ENCODE data around the gene CHMP5. TPM values are rescaled to one million over a fixed set of nuclear protein-coding genes. Genes with fewer than 3 reads are reported as not detected.

The CHMP5 gene
- total RNA-seq, 1 donor from 2014 or later, result 43.3 TPM

DNA sequence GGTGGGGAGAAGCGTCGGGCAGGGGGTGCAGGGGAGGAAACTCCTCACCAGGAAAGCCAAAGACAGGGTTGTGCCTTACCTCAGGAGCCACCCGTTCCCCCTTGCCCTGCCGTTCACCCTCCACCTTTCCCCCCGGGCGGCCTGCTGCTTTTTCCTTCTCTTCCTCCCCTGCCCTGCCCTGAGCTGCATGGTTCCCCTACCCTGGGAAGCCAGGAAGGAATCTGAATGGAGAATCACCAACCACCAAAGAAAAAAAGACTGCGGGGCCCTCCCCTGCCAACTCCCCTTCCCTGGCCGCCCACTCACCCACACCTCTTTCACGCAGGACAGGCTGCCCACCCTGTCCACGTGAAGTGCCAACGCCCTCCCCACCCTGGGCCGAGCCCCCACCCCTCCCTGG lies 24.6 kb downstream of the CHMP5 start:
- Mint-ChIP-seq H3K27ac (peak overlapping the region; percentile 99), H3K36me3 (ENCODE audit: insufficient read depth) (peaks cover 2% of the 10 kb centered on the region), H3K9me3 (ENCODE audit: low read depth) (no peaks in the 10 kb centered on the region), H3K27me3 (no peaks in the 10 kb centered on the region), H3K4me1 (ENCODE audit: low read depth) (peaks cover 14% of the 10 kb centered on the region), H3K4me3 (ENCODE audit: low read depth) (peak overlapping the region; percentile 99)
- no peak for DNase-seq (ENCODE audit: low spot score, unreplicated experiment)
- TF ChIP-seq, protein P1, sequence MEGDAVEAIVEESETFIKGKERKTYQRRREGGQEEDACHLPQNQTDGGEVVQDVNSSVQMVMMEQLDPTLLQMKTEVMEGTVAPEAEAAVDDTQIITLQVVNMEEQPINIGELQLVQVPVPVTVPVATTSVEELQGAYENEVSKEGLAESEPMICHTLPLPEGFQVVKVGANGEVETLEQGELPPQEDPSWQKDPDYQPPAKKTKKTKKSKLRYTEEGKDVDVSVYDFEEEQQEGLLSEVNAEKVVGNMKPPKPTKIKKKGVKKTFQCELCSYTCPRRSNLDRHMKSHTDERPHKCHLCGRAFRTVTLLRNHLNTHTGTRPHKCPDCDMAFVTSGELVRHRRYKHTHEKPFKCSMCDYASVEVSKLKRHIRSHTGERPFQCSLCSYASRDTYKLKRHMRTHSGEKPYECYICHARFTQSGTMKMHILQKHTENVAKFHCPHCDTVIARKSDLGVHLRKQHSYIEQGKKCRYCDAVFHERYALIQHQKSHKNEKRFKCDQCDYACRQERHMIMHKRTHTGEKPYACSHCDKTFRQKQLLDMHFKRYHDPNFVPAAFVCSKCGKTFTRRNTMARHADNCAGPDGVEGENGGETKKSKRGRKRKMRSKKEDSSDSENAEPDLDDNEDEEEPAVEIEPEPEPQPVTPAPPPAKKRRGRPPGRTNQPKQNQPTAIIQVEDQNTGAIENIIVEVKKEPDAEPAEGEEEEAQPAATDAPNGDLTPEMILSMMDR (IDR thresholded peaks at IDR 0.05; ENCODE audit: unreplicated experiment), result no peak

DNA sequence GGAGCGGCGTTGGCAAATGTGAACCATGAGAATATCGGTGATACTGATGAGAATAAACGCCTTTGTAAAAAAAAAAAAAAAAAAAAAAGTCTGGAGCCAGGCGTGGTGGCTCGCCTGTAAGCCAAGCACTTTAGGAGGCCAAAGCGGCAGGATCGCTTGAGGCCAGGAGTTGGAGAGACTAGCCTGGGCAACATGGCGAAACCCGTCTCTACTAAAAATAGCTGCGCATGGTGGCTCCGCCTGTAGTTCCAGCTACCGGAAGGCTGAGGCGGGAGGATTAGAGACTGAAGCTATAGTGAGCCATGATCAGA lies 25.0 kb downstream of the CHMP5 start:
- Mint-ChIP-seq H3K4me1 (ENCODE audit: low read depth) (peaks cover 14% of the 10 kb centered on the region), H3K9me3 (ENCODE audit: low read depth) (no peaks in the 10 kb centered on the region), H3K36me3 (ENCODE audit: insufficient read depth) (peaks cover 6% of the 10 kb centered on the region), H3K27ac (peak overlapping the region; percentile 99), H3K27me3 (no peaks in the 10 kb centered on the region), H3K4me3 (ENCODE audit: low read depth) (peak overlapping the region; percentile 99)
- peak; percentile 10 for DNase-seq (ENCODE audit: low spot score, unreplicated experiment)
- TF ChIP-seq, protein P1 (IDR thresholded peaks at IDR 0.05; ENCODE audit: unreplicated experiment), result no peak

DNA sequence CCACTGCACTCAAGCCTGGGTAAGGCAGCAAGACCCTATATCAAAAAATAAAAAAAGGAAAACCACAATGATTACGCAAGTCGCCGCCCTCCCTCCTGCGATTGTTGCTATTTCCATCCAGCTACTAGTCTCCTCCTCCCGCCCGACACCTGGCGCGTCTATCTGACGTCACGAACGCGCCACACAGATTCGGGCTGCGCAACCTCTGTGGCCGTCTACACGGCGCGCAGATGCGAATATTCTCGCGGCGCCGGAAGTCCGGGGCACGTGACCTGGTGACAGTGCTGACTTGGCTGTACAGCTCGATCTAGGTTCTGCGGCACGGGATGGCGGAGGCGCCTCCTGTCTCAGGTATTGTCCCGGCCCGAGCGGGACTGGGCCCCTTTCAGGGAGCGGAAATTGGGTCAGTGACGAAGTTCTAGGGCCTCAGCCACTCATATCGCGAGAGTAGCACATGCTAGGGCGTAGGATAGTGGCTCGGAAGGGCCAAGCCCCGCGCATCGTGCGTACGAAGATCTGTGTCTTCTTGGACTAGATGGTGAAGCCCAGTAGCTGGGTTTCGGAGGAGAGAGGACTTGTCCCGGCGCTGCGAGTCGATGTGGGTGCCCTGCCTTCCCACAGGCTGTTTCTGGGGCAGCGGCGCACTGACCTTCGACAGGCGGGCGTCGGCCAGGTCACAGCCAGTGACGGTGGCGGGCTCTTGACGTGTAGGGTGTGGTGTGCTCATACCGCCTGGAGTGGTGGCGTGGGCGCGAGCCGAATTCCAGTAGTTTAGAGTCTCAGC lies 25.6 kb downstream of the CHMP5 start, which contains the start of gene NFX1:
Gene NFX1, plus strand, starts transcription at position 270 of the 784 bp plus-strand sequence. Its CDS starts 57 bp downstream, at position 327.
- peaks cover 14% of the 10 kb centered on the region for H3K4me1 Mint-ChIP-seq (ENCODE audit: low read depth)
- no peaks in the 10 kb centered on the region for H3K27me3 Mint-ChIP-seq
- H3K9me3 Mint-ChIP-seq (ENCODE audit: low read depth), result no peaks in the 10 kb centered on the region
- TF ChIP-seq, protein P1 (IDR thresholded peaks at IDR 0.05; ENCODE audit: unreplicated experiment), result no peak
- peaks cover 7% of the 10 kb centered on the region for H3K36me3 Mint-ChIP-seq (ENCODE audit: insufficient read depth)
- H3K4me3 Mint-ChIP-seq (ENCODE audit: low read depth), result peak within 1 kb of the TSS; percentile 99
- H3K27ac Mint-ChIP-seq, result peak within 1 kb of the TSS; percentile 99
- peak; percentile 88 for DNase-seq (ENCODE audit: low spot score, unreplicated experiment)

DNA sequence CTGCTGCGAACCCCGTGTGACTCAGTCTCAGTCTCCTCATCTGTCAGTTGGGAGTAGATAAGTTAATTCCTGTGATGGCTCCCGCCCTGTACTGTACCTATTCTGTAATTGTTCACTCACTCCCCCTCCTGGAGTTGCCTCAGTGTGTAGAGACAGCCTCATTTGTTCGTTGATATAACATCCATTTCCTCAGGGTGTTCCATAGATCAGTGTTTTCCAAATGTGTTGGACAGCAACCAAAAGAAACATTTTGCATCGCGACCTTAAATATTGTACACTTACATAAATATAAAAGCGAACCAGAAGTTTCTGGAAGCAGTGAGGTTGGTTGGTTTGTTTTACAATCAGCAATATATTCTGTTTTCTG lies 26.2 kb downstream of the CHMP5 start:
- Mint-ChIP-seq H3K27me3 (no peaks in the 10 kb centered on the region), H3K4me3 (ENCODE audit: low read depth) (peak overlapping the region; percentile 99), H3K27ac (peak overlapping the region; percentile 99), H3K4me1 (ENCODE audit: low read depth) (peaks cover 14% of the 10 kb centered on the region), H3K36me3 (ENCODE audit: insufficient read depth) (peaks cover 8% of the 10 kb centered on the region), H3K9me3 (ENCODE audit: low read depth) (no peaks in the 10 kb centered on the region)
- no peak for DNase-seq (ENCODE audit: low spot score, unreplicated experiment)
- TF ChIP-seq, protein P1 (IDR thresholded peaks at IDR 0.05; ENCODE audit: unreplicated experiment), result no peak

DNA sequence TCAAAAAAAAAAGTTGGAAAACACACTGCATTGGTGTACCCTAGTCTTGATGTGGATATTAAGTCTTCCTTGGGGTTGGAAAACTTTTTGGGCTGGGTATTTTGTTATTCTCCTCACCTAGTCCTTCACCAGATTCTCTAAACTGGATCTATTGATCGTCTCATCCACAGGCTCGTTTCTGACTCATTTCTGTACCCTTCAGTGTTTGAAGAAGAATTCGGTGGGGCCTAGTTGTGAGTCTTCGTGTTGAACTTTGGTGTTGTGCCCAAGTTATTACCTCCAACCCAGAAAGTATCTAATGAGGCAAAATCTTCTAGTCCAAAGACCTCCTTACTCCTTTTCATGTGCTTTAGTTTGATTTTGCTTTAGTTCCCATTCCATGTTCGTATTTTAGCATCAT lies 27.1 kb downstream of the CHMP5 start:
- Mint-ChIP-seq H3K4me3 (ENCODE audit: low read depth) (peak overlapping the region; percentile 99), H3K36me3 (ENCODE audit: insufficient read depth) (peaks cover 10% of the 10 kb centered on the region), H3K27me3 (no peaks in the 10 kb centered on the region), H3K4me1 (ENCODE audit: low read depth) (peaks cover 15% of the 10 kb centered on the region), H3K27ac (peak overlapping the region; percentile 29), H3K9me3 (ENCODE audit: low read depth) (no peaks in the 10 kb centered on the region)
- TF ChIP-seq, protein P1 (IDR thresholded peaks at IDR 0.05; ENCODE audit: unreplicated experiment), result no peak
- DNase-seq (ENCODE audit: low spot score, unreplicated experiment), result no peak
